SKM-1 (cell line): Measurements from ENCODE around the gene MBNL3.

Experiments
- DNase-seq: peaks from one replicate; lab custom pipeline; 2025; ENCODE audit not compliant: unreplicated experiment; lab: John Stamatoyannopoulos, UW

The MBNL3 gene, protein sequence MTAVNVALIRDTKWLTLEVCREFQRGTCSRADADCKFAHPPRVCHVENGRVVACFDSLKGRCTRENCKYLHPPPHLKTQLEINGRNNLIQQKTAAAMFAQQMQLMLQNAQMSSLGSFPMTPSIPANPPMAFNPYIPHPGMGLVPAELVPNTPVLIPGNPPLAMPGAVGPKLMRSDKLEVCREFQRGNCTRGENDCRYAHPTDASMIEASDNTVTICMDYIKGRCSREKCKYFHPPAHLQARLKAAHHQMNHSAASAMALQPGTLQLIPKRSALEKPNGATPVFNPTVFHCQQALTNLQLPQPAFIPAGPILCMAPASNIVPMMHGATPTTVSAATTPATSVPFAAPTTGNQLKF

DNA sequence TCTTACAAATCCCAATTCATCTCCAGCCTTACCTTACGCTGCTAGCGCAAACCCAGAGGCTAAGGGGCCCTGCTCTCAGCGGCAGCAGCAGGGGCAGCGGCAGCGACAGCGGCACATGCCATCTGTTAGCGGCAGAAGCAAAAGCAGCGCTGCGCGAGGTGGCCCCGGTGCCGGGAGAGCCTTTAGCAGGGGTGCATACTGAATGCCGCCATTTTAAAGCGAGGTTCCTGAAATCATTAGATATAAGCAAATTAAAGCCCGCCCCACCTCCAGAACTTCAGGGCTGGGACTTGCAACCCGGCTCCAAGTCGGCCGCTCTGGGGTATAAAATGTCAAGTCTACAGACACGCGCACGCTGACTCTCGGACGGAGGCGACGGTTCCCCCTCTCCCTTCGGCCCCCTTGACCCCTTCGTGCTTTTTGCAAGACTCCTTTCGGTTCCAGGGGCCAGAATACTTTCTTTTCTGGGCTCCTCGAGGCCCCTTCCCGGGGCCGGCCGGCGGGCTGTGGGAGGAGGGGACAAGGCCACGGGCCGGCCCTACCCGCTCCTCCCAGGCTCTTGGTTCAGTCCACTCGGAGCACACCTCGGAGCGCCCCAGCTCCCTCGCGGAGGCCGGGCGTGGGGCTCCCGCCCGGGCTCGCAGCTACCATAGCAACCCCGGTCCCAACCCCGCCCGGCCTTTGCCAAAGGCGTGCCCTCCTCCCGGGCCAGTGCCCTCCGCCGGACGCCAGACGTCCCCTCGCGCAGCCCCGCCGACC lies at the start of gene MBNL3:
Gene MBNL3 (minus strand): TSS at position 220 of the 759 bp plus-strand sequence. CDS start 49,427 bp downstream, outside the sequence.
- DNase-seq: peak; percentile 39

GRCh38 chrX:132533409-132533808 lies 44.6 kb upstream of the MBNL3 start:
- no peak for DNase-seq

DNA sequence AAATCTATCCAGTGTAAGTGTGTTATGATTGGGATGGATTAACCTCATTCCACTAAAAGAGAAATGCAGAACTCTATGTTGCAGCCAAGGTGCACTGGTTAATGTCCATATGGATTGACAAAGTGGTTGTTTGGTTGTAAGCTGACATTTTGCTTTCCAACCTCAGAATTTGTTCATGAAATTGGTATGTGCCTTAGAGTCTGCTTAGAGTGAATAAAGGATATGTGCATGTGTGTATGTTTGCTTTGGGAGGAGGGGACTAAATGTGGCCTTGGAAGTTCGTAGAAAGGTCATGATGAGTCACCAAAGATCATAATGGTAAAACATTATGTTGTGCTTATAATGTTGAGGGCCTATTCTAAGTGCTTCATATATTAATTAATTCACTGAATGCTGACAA lies 44.1 kb upstream of the MBNL3 start:
- no peak for DNase-seq

GRCh38 chrX:132532097-132532496 lies 43.3 kb upstream of the MBNL3 start:
- DNase-seq: no peak

GRCh38 chrX:132520792-132521191 lies 32.0 kb upstream of the MBNL3 start:
- DNase-seq: no peak

GRCh38 chrX:132520213-132520612 lies 31.4 kb upstream of the MBNL3 start:
- DNase-seq: no peak

DNA sequence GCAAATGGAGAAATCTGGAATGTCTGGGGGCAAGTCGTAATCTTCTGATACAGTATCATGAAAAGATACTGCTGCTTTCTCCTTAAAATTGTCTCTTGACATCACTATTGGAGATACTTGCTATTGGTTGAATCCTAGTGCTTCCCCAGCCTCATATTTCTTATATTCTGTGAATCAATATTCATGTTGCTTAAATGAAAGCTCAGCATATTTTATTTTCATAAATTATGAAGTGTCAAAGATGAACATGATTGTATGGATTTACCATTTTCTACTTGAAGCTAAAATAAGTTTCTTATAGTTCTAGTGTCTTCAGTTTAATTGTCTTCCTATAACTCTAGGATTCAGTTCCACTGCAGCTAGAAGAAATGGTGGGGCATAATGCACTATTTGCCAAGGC lies 29.6 kb upstream of the MBNL3 start:
- no peak for DNase-seq

DNA sequence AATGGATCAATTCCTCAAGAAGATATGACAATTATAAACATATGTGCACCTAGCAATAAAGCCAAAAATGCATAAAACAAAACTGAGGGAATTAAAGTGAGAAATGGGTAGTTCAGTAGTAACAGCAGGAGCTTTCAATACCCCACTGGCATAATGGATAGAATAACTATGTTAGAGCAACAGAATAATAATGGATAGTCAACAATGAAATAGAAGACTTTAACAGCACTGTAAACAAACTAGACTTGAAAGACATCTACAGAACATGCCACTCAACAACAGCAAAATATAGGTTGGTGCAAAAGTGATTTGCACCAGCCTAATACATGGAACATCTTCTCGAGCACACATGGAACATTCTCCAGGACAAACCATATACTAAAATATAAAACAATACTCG lies 20.0 kb upstream of the MBNL3 start:
- DNase-seq: no peak

DNA sequence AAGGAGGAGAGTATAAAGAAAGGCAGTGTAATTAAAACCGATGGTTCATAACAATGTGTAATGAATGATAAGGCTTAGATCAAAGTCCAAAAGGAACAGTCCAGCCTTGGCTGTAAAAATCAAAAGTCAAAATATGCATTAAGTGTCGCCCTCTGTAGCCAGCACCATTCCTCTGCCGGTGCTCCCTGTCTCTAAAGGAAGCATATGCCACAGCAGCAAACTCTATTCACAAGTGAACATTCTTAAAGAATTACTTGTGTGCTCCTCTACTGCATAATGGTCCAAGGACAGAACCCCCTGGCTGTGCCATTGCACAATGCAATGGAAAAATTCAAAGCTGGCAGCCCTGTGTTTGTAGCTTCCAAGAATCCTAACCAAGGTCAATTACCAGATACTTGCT lies 16.3 kb upstream of the MBNL3 start:
- DNase-seq: no peak

DNA sequence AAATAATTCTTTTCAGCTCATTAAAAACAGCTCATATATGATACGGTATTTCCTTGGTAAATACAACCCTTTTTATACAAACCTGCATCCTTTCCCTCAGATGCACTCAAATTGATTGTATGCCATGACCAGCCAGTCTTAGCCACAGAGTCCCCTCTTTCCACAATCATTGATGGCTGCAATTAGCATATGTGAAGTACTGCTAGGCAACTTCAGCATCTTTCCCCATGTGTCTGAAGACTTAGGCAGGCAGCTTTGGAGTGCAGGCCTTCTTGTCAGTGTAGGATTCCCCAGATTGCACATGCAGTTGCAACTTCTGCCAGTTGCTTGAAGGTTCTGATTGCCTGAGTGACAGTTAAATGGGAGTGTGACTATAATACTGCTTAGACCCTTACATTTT lies 15.6 kb upstream of the MBNL3 start:
- DNase-seq: no peak

DNA sequence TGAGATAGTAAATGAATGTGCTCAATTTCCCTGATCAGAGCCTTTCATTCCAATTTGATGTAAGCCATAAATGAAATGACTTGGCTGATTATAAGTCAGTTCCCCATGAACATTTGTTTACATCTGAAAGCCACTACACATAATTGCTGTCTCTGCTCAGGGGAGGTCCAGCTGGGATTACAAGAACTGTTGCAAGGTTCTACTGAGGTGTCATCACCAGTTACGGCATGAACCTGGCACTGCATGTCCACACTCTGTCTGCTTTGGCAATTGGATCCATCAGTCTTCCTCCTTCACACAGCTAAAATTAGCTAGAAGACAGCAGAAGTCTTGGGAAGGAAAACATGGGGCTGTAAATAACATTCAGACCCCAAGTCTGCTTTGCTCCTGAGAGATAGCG lies 12.8 kb upstream of the MBNL3 start:
- no peak for DNase-seq

DNA sequence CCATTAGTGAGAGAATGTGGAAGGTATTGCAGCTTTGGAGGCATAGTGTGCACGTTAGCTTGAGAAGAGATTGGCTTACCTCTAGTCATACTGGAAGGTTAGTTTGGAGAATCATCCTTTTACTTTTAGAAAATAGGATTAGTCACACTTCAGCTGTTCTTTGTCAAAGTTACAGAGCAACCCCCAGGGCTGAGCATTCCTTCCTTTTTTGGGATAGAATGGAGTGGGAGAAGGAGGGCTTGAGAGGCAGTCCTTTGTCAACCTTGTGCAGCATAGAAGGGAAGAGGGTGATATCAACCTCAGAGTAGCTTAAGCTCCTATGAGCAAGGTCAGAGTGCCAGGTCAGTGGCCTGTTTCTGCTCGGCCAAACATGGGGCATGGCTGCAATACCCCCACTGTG lies 8.6 kb upstream of the MBNL3 start:
- no peak for DNase-seq

DNA sequence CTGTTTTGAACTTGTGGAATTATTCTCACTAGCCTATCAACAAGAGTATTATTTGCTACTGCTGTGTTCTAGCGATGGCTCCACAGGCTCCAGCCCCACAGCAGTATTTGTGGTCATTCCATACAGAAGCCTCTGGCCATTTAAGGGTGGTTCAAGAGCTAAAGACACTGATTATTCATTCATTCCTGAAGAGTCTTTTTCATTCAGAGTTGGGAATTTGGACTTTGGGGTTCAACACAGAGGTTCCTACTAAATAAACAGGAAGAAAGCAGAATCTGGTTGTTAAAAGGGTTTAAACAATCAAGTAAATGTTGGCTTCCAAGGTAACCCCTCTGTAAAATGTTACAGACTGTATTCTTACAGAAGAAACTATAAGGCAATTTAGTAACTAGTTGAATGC lies 4.3 kb upstream of the MBNL3 start:
- DNase-seq: no peak

DNA sequence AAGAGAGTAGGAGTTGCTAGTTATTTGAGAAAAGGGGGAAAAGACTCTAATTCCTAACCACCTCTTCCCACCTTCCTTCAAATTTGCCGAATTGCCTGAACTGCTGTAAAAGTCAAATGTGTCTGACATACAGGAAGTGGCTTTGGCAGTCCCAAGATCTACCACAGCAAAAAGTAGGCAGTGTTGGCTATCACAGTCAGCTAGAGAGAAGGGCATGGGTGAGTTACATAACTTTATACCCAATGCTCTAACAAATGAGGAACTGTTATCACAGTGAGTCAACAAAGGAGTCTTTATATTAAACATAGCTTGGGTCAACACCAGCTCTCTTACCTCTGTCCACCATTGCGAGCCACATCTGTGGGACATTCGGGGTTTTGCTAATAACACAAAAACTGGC lies 2.4 kb upstream of the MBNL3 start:
- DNase-seq: peak; percentile 64

DNA sequence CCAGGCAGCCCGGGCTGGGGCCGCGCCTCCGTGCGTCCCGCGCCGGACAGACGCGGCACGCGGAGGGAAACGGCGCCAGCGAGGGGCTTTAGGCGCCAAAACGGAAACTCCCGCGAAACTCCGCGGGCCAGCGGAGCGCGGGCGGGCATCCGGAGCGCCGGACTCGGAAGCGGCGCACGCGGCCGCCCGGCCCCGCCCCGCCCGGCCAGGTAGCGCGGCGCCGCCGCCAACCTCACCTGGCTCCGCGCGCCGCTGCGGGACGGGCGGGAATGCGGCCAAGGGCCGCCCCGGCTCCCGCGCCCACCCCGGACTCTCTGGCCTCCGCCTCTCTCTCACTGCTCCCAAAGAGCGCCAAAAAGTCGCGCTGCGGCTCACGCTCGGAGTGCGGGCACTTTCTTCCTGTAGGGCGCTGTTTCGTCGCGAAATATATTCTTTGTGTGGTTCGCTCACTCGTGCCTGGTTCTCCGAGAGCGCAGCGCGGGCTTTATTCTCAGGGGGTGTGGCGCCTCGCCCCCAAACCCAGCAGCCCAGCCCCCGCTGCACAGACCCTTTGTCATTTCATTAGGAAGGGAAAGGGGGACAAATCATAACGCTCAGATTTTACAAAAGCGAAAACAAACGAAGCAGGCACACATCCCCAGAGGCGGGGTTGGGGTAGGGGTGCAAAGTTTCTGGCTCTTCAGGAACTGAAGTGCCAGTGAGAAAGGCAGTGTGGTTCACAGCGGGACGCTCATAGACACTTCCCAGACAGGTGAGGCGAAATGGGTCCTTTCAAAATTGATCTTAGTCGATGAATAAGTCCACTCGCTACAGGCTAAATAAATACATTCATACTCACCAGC lies 961 bp upstream of the MBNL3 start:
- DNase-seq: no peak

- peak; percentile 17 for DNase-seq
Measured at GRCh38 chrX:132488180-132488705, 595 bp downstream of the MBNL3 start.

- no peak for DNase-seq
Measured at GRCh38 chrX:132486599-132487178, 2.1 kb downstream of the MBNL3 start.

DNA sequence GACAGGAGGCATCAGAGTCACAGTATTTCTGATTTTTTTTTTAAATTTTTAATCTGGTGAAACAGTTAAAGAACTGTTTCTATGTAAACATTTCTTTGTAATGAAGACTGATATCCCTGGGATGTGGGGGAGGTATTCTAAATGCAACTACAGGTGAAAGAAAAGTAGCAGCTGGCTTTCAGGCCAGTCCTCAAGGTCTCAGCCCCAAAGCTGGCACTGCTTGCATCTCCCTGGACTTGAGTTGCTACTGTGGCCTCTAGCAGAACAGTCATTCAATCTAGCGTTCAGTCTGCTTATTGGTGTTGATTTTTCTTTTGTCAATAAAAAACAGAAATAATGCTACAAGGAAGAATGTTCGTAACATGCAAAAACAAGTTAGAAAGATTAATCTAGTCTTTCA lies 4.9 kb downstream of the MBNL3 start:
- no peak for DNase-seq

DNA sequence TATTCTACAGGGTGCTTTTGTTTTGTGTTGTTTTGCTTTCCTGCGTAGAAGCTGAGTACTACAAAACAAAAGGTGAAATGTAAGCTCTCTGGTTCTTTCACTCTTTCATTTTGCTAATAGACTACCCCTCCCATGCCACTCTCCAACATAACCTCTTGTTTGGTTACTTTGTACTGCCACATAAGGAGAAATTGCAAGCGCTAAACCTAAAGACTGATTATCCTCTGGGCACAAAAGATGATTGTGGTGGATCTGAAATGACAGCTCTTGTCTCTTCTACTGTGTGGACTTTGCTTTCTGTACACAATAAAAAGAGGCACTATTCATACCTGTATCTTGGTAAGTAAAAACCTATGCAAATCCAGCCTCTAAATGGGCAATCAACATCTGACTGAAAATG lies 5.3 kb downstream of the MBNL3 start:
- no peak for DNase-seq

DNA sequence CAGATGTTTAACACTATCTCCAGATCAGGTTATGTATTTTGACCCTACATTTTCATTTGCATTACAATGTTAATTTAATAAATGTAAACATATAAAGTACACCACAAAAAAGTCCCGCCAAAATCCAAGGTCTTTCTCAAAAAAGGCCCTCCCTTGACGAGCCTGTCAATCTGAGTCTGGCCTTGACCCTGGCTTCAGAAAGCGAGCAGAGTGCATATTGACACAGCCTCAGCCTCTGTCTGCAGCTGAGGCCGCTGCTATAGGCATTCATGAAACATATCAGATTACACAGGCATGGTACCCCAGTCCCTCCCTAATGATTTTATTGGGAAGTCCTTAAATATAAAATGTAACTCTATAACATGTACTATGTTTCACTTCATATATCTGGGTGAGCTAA lies 6.2 kb downstream of the MBNL3 start:
- DNase-seq: no peak

DNA sequence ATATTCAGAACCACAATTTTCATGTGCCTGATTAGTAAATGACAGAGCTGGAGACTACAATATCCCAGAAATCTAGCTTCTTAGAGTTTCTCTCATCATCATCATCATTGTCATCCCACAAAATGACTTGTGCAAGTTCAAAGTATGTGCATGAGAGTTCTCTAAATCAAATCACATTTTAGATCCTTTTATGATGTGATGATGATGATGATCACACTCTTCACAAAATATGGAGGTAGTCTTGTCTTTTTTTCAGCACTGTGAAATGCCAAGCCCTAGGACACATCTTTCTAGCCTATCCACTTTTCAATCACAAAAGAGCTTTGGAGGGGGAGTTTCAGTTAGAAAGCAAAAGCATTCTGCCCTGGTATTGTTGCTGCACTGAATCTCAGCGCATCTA lies 7.4 kb downstream of the MBNL3 start:
- DNase-seq: no peak
